ENCODE measurements around the gene DEFB112. TPM values are rescaled to one million over a fixed set of nuclear protein-coding genes. Genes with fewer than 3 reads are reported as not detected.

Gene DEFB112
- total RNA-seq, 1 donor from 2014 or later, result not detected

DNA sequence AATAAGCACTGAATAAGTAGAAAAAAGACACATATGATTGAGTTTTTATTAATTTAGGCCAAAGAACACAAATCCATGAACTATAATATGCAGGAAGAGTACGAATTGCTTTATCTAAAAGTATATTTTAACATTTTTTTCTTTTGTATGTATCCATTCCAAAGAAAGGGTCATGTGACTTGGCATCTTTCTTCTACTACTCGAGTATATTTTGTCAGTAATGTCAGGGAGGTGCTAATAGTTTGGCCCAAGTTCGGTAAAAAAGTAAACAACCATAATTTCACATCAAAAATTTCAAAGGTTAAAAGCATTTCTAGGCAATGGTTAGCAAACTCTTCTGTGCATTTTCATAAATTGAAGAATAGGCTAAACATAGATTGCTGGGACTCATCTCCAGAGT is 46.6 kb downstream of the DEFB112 start:
- Mint-ChIP-seq H3K9me3 (no peaks in the 10 kb centered on the region), H3K4me1 (ENCODE audit: unreplicated experiment) (no peaks in the 10 kb centered on the region), H3K4me3 (no peak overlapping the region), H3K36me3 (no peaks in the 10 kb centered on the region), H3K27me3 (no peaks in the 10 kb centered on the region), H3K27ac (no peak overlapping the region)
- no peak for DNase-seq (ENCODE audit: extremely low spot score, unreplicated experiment)
- TF ChIP-seq CTCF (conservative IDR thresholded peaks at IDR 0.05), result no peak

DNA sequence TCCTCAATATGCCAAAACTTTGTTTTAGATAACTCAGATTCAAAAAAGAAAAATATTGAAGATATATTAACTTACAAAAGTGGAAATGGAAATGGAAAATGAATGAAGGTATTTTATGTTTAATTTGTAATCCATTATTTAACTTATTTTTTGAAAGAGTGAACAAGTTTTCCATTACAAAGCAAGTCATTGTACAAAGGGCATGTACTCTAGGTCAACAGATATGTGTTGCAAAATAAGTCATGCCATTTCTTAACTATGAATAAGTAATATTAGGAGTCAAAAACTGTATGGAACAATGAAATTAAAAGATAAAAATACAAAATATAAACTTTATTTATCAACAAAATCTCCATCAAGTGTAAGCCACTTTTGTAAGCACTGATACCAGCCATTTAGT is 54.5 kb downstream of the DEFB112 start:
- H3K27ac Mint-ChIP-seq, result no peak overlapping the region
- H3K27me3 Mint-ChIP-seq, result no peaks in the 10 kb centered on the region
- no peaks in the 10 kb centered on the region for H3K9me3 Mint-ChIP-seq
- no peaks in the 10 kb centered on the region for H3K36me3 Mint-ChIP-seq
- no peaks in the 10 kb centered on the region for H3K4me1 Mint-ChIP-seq (ENCODE audit: unreplicated experiment)
- DNase-seq (ENCODE audit: extremely low spot score, unreplicated experiment), result no peak
- no peak for TF ChIP-seq CTCF (conservative IDR thresholded peaks at IDR 0.05)
- H3K4me3 Mint-ChIP-seq, result no peak overlapping the region

Other genes with a start within 250 kb of the DEFB112 start
- not detected in 2 replicates for gene CRISP1, start 183.4 kb downstream of the DEFB112 start, total RNA-seq (ENCODE audit: low replicate concordance)
- gene DEFB114, start 85.8 kb downstream of the DEFB112 start, total RNA-seq (ENCODE audit: low replicate concordance), result not detected in 2 replicates
- gene DEFB113, start 80.3 kb downstream of the DEFB112 start, total RNA-seq (ENCODE audit: low replicate concordance), result not detected in 2 replicates
- gene DEFB110, start 27.9 kb downstream of the DEFB112 start, total RNA-seq (ENCODE audit: low replicate concordance), result not detected in 2 replicates